HFFc6 (cell line): ENCODE data around the gene GNS. TPM values are rescaled to one million over a fixed set of nuclear protein-coding genes. Genes with fewer than 3 reads are reported as not detected.

Source experiments
- DNase-seq: peaks from one replicate; pipeline ENCODE4 v3.0.0-alpha.2; 2018
- H3K27ac Mint-ChIP-seq: 2 replicates; pipeline ENCODE4 v1.8.0; 2020; ENCODE audit warnings: mild to moderate bottlenecking, mixed read lengths
- H3K27me3 Mint-ChIP-seq: 2 replicates; pipeline ENCODE4 v1.8.0; 2021; ENCODE audit warnings: mild to moderate bottlenecking, moderate library complexity, mixed read lengths; ENCODE audit not compliant: insufficient read depth
- H3K36me3 Mint-ChIP-seq: 2 replicates; pipeline ENCODE4 v1.8.0; 2021; ENCODE audit warnings: low read depth, mixed read lengths
- H3K4me1 Mint-ChIP-seq: 2 replicates; pipeline ENCODE4 v1.8.0; 2020; ENCODE audit warnings: low read depth, mixed read lengths
- H3K4me3 Mint-ChIP-seq: 2 replicates; pipeline ENCODE4 v1.8.0; 2020; ENCODE audit warnings: mild to moderate bottlenecking, moderate library complexity, mixed read lengths
- H3K9me3 Mint-ChIP-seq: 2 replicates; pipeline ENCODE4 v1.8.0; 2020; ENCODE audit warnings: mild to moderate bottlenecking, mixed read lengths
- CTCF ChIP-seq: fragments of 200-600 bp; sonication (generic); IDR thresholded peaks from 2 replicates; pipeline ENCODE4 v1.5.0; 2021; ENCODE audit warnings: antibody characterized with exemption, mild to moderate bottlenecking
- total RNA-seq, 6 experiments: library from RNA; stranded (reverse); fragmentation: NEBNext Ultra II Directional; extraction: Animal tissue kit (Norgen Biotek cat#: 25700); gene quantifications; 2 replicates in 1 of 6; 3 replicates in 5 of 6; pipeline ENCODE4 v1.2.3, GENCODE V29; 2021

Gene GNS
- total RNA-seq, 6 experiments from 2014 or later, result 86.4 to 104 (median 91.2) TPM

GRCh38 chr12:64753427-64753826 lies 5.8 kb downstream of the GNS start:
- H3K9me3 Mint-ChIP-seq, result no peaks in the 10 kb centered on the region
- TF ChIP-seq CTCF, result no peak
- H3K27me3 Mint-ChIP-seq, result peaks cover 1% of the 10 kb centered on the region; the same call in 1 of the 2 replicates
- H3K36me3 Mint-ChIP-seq, result peaks cover 13% of the 10 kb centered on the region
- H3K27ac Mint-ChIP-seq, result no peak overlapping the region
- no peak overlapping the region for H3K4me3 Mint-ChIP-seq
- DNase-seq, result no peak
- peaks cover 28% of the 10 kb centered on the region for H3K4me1 Mint-ChIP-seq

GRCh38 chr12:64752833-64753238 lies 6.4 kb downstream of the GNS start:
- Mint-ChIP-seq H3K36me3 (peaks cover 13% of the 10 kb centered on the region), H3K27ac (peak overlapping the region; percentile 53), H3K4me1 (peaks cover 27% of the 10 kb centered on the region), H3K4me3 (no peak overlapping the region), H3K27me3 (peaks cover 1% of the 10 kb centered on the region; the same call in 1 of the 2 replicates), H3K9me3 (no peaks in the 10 kb centered on the region)
- TF ChIP-seq CTCF, result no peak
- DNase-seq, result no peak

GRCh38 chr12:64752032-64752431 lies 7.2 kb downstream of the GNS start:
- DNase-seq, result no peak
- H3K36me3 Mint-ChIP-seq, result peaks cover 13% of the 10 kb centered on the region
- peaks cover 1% of the 10 kb centered on the region; the same call in 1 of the 2 replicates for H3K27me3 Mint-ChIP-seq
- H3K4me1 Mint-ChIP-seq, result peaks cover 27% of the 10 kb centered on the region
- no peak overlapping the region for H3K27ac Mint-ChIP-seq
- no peaks in the 10 kb centered on the region for H3K9me3 Mint-ChIP-seq
- TF ChIP-seq CTCF, result no peak
- H3K4me3 Mint-ChIP-seq, result no peak overlapping the region

GRCh38 chr12:64749461-64750200 lies 9.6 kb downstream of the GNS start:
- Mint-ChIP-seq H3K36me3 (peaks cover 19% of the 10 kb centered on the region), H3K27ac (no peak overlapping the region), H3K27me3 (no peaks in the 10 kb centered on the region), H3K4me3 (no peak overlapping the region), H3K9me3 (no peaks in the 10 kb centered on the region), H3K4me1 (peaks cover 48% of the 10 kb centered on the region)
- no peak for TF ChIP-seq CTCF
- no peak for DNase-seq

GRCh38 chr12:64747695-64748094 lies 11.5 kb downstream of the GNS start:
- no peak for DNase-seq

More at GRCh38 chr12:64747695-64748094, 11.5 kb downstream of the GNS start:
- Mint-ChIP-seq H3K27me3 (no peaks in the 10 kb centered on the region), H3K27ac (peak overlapping the region; percentile 54; the same call in 1 of the 2 replicates), H3K4me1 (peaks cover 49% of the 10 kb centered on the region), H3K36me3 (peaks cover 17% of the 10 kb centered on the region), H3K4me3 (no peak overlapping the region), H3K9me3 (no peaks in the 10 kb centered on the region)
- no peak for TF ChIP-seq CTCF
